ENCODE results near the gene ACAN. TPM values are rescaled to one million over a fixed set of nuclear protein-coding genes. Genes with fewer than 3 reads are reported as not detected.

ACAN gene
- 0.04 TPM for total RNA-seq

DNA sequence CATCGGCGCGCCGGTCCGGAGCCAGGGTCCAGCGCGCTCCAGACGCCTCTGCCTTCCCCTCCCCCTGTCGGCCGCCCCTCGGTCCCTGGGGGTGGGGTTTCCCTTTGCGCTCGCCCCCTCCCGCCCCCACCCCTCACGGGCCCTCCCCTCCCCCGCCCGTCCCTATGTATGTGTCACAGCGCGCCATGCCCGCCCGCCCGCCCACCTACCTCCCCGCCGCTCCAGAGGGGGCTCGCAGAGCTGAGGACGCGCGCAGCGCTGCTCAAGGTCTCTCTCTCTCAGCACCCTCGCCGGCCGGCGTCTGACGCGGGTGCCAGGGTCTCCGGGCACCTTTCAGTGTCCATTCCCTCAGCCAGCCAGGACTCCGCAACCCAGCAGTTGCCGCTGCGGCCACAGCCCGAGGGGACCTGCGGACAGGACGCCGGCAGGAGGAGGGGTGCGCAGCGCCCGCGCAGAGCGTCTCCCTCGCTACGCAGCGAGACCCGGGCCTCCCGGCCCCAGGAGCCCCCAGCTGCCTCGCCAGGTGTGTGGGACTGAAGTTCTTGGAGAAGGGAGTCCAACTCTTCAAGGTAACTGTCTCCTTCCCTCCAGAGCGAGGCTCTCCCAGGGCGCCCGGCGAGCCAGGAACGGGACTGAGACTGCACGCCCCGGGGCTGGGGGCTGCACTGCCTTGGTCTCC, at the start of gene ACAN:
TSS of gene ACAN (plus strand) at position 196 of the 679 bp plus-strand sequence. CDS start 32,771 bp downstream, outside the sequence.
- no peak for ATAC-seq

DNA sequence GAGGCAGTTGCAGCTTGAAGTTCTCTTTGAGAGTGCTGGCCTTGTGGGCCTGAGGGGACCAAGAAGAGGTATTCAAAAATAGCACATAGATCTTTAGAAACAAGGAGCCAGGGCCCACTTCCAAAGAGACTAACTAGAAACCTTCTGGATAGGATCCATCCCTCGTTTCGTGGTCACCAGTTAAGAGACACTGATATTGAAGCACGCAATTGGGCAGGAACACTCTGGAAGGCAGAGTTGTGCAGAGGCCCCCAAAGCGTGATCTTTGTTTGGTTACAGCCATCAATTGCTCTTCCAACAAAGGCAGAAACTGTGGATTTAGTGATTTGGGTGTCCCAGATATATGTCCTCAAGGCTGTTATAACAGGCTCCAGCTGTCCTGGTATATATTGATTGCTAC, 46.7 kb upstream of the ACAN start:
- no peak for ATAC-seq

DNA sequence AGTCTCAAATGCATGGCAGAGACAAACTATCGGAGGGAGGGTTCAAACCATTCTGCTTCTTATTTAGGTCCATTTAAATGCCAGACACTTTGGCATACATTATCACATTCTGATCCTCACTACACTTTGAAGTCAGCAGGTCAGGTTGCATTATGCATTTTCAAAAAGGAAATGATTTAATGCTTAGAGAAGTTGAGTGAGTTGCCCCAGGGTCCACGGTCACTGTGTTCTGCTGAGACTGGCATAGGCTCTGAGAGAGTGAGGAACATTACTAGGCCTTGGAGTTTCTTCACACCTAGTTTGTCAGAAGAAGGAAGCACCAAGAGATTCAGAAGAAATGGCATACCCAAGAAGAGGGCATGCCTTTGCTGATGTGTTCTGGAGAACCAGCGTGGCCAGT, 46.3 kb upstream of the ACAN start:
- ATAC-seq: no peak

DNA sequence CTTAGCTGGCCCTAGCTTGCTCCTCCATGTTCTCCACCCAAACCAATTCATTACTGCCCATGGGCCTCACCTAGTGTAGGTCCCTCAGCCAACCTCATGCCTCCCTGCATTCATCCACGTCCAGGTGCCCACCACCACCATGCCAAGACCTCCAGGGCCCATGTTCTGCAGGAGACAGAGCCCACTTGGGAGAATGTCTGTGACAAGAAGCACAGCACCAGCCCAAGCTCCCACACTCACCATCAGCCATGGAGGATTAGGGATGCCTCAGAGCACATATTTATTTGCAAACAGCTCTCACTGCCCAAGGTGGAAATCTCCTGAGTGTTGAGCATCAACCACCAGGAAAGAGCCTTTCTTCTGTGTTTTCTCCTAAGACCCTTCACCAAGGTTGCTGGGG, 43.4 kb upstream of the ACAN start:
- no peak for ATAC-seq

DNA sequence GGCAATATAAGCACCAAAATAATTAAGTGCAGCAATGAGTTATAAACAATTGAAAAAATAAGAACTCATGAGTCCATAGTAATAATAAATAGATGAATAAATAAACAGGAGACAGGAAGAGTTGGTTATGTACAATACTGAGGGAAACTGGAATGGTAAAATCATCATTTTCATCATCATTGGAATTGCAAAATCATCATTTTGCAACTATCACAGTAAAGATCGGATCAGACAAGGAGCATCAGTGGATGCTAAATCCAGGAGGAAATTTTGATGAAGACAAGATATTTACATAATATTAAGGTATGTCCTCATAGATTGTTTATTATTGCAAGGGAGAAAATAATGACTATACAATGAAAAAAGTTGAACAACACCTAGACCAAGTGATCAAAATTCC, 38.8 kb upstream of the ACAN start:
- ATAC-seq: no peak

DNA sequence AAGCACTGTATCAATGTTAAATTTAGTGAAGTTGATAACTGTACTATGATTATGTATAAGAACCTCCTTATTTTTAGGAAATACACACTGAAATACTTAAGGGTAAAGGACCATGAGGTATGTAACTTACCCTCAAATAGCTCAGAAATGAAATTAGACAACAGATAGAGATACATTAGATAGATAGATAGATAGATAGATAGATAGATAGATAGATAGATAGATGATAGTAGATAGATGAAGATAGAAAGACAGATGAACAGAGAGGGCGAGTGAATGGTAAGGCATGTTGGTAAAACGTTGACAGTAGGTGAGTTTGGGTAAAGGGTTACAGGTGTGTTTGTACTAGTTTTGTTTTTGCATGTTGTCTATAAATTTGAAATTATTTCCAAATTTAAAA, 38.0 kb upstream of the ACAN start:
- ATAC-seq: no peak

DNA sequence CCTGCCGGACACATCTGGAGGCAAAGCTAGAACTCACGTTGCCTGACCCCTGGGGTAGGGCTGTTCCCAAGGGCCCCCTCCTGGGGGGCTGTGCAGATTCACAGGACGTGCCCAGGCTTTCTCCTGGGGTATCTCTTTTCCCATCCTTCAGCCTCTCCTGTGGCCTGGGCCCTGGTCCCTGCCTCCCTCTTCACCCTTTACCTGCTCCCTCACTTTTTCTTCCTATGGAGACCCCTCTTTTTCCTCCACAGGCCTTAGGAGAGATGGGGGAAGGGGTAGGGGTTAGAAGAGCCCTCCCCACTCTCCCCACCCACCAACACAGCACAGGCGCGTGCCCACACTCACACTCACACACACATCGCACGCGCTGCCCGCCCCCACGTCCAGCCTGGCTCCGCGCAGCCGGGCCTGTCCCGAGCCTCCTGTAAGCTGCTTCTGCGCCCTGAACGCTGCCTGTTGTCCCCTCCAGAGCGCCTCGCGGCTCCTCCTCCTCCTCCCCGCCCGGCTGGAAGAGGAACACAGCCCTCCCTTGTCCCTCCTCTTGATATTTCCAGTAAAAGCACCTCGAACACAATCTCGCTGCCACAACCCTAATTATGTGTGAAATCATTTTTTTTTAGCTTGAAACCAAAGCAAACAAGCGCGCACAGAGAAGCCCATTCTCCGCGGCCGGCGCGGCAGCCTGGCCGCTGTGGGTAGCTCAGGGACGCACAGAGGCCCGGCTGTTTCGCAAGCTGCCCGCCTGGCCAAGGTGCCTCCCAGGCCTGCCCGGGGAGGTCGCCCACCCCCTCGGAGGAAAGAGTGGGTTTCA, 33.9 kb upstream of the ACAN start:
- ATAC-seq: no peak

DNA sequence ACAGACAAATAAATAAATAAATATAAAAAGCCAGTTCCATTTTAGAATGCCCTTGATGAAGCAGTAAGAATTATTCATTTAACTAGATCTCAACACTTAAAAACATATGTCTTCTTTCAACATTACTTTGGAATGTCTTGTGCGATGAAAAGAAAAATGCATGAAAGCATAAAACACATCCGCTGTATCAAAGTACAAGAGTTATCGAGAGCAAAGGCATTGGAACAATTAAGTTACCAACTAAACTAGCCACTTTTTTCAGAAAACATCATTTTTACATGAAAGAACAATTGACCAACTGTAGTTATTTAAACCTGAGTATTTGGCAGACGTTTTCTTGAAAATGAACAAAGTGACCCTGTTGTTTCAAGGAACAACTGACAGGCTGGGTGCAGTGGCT, 27.5 kb upstream of the ACAN start:
- no peak for ATAC-seq

DNA sequence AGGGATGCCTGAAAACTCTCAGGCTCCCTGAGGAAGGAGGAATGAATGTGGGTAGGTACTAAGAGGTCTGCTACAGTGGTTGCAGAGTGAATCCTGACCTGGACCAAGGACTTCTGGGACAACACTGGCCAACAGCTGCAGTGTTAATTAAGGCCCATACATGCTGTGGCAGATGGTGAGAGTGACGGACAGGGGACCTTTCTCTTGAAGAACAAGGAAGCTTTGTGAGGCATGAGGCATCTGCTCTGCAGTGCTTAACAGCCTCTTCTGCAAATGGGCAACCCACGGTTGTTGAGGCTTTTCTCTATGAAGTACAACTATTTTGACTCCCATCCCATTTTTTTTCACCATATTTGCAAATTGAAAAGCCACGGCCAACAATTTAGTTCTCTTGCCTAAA, 26.6 kb upstream of the ACAN start:
- ATAC-seq: no peak

DNA sequence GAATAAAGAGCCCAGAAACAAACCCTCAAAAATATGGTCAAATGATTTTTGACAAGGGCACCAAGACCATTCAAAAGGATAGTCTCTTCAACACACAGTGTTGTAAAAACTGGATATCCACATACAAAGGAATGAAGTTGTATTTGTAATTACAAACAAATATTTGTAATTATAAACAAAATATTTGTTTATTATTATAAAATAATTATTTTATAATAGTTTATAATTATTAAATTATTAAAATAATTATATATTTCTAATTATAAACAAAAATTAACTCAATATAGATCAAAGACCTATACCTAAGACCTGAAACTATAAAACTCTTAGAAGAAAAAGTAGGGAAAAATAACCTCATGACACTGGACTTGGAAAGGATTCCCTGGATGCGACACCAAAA, 23.3 kb upstream of the ACAN start:
- no peak for ATAC-seq

DNA sequence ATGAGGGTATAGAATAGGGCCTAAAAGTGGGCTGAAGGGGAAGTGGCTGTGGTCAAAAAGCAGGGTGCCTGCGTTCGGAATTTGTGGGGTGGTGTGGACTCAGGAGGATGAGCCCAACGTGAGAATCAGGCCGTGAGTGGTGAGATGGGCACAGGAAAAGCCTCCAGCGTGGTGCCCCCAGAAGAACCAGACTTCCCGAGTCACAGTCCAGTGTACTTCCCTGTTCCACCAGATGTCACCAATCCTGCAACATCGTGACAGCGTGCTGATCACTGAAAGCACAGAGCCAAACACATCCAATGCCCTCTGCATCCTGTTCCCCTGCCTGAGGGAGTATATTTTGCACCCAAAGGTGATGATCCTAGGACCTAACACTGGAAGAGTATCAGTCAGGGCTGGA, 20.8 kb upstream of the ACAN start:
- no peak for ATAC-seq

DNA sequence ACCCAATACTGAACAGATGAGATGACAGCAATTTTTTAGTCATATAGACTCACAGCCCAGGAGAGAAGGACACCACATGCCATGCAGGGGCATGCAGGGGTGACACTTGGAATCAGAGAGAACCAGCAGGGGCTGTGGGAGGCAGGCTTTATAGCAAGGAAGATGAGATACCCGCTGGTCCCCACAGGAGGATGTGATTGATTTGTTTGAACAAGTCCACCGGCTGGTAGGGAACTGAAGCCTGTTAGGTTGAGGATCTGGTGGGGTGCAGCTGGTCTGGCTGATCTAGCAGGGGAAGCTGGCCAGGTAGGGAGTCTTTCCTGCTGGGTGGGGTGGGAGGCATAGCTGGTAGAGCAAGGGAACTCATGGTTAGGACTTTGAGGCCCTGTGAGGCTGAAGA, 18.0 kb upstream of the ACAN start:
- no peak for ATAC-seq

DNA sequence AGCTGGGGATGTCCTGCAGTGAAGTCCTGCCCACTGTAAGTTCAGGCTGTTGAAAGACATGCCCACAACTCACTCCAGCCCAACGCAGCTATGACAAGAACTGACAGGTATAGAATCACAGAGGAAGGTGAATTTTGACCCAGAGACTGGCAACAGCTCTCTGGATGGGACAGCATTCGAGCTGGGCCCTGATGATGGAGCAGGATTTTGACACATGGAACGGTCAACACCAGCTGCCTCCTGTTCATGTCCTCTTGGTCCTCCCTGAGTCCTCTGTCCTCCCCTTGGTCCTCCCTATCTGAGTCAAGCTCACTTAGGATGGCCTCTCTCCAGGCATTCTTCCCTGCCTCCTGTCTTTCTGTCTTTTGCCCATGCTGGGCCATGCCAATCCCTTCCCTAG, 15.2 kb upstream of the ACAN start:
- no peak for ATAC-seq

DNA sequence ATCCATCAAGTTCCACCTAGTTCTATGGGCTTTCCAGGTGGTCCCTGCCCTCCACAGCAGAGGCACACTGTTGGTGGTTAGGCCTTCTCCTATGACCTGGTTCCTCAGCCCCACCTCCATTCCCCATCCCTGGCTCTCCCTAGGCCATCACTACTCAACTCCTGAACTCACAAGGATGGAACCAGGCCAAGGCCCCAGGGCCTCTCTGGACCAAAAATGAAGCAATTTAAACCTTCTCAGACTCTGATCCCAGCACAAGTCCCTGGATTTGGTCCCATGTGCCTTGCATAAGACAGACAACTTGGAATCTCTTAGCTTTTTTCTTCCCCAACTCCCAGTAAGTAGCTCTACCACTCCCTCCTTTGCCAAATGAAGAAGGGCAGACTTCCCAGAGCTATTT, 14.4 kb upstream of the ACAN start:
- ATAC-seq: no peak

DNA sequence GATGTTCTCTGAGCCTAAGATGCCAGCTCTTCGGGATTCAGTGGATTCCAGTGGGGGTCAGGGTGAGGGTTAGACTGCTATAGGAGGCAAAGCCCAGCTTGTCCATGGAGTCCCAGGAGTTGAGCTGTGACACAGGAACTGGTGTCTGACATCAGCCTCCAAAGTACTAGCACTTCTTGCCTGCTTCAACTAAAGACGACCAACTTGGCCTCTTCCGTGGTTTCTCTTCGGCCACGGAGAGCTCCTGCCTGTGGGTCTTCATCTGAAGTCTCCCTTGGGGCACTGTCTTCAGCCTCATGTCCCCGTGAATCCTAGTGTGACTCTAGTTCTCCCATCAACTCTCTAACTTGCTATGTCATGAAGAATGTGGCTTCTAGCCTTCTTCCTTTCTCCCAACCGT, 12.8 kb upstream of the ACAN start:
- ATAC-seq: no peak

DNA sequence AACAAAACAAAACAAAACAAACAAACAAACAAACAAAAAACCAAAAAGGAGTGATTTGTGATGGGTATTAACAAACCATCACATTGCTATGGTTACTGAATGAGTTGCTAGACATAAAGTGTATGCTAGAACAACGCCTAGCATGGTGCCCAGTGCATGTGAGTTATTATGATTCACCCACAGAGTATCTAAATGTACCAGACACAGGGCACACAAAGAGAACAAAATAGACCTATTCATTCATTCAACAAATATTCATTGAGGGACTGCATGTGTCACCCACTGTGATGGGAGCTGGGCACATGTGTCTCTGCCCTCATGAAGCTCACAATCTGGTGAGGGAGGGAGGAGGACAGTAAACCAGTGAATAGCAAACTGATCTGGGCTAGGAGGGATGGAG, 11.6 kb upstream of the ACAN start:
- ATAC-seq: no peak

DNA sequence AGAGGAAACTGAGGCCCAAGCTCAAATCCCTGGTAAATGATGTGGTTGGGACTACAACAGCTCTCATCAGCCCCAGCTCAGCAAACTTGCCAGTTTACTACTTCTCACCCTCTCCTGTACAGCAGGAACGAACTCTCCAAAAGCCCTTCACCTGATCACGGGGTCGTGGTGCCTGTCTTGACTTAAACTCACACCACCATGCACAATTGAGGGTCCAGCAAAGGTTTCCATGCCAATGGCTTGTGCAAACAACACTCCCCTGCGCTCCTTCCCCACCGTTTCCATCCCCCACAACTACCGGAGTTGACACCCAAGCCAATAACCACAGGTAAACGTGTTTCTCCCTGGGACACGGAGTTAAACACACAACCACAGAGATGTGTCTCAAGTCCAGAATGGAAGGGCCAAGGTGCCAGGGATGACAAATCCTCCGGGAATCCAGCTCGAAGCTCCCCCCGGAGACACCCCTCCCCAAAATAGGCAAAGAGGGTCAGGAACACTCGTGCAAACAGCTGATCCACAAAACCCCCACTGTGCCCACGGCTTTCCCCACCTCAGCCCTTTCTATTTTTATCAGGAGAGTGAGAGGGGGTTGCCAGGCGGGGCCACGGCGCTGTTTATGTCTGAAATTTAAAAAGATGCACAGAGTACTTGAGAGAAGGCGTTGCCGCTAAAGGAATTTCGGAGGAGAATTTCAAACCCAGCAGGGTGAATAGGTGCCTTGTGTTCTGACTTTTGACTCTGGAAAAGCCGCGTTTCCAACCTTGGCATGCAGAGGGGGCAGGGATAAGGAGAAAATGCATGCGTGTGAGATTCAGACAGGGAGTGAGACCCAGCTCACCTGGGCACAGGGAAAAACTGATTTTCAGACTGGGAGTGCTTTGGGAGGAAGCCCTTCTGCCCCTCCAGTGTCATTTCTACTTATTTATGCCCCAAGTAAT, 10.6 kb upstream of the ACAN start:
- ATAC-seq: no peak

DNA sequence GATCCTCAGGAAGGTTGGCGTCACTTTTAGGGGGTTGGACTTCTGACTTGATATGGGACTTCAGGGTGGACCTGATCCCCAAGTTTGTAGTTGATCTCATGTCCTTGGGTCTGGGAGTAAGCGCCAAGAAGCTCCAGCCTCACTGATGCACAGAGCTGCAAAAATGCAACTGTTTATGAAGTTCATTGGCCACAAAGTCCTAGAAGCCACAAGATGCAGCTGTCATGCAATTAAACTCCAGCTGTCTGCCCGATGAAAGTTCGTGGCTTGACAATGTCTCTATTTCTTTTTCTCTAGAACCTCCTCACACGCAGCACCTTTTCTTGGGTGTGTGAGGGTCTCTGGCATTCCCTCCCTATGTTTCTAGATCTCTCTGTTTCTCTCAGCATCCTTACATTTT, 9.2 kb upstream of the ACAN start:
- ATAC-seq: no peak

DNA sequence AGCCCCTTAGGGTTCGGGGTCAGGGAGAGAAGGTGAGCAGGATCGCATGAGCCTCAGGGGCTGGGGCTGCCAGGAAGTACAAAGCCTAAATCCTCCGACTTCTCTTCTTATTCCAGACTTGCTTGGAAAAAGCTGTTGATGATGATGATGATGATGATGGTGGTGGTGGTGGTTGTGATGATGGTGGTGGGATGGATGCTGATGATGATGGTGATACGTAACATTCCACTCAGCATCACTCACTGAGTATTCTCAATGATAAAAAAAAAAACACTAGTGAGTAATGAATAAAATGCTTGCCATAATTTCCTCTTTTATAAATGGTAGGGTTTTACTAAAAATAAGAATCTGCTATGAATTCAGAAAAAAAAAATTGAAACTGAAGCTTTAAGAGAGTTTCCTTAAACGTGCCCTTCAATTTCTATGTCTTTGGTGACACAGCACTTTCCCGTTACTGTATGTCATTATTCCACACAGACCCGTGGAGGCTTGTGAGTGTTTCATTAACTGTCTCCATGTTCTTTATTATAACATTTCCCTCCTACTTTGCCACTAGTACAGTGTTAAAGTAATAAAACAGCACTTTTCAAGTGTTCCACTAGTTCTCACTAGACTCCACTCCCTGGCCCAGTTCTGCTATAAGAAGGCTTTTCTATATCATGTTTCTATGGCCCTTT, 5.4 kb upstream of the ACAN start:
- ATAC-seq: no peak

DNA sequence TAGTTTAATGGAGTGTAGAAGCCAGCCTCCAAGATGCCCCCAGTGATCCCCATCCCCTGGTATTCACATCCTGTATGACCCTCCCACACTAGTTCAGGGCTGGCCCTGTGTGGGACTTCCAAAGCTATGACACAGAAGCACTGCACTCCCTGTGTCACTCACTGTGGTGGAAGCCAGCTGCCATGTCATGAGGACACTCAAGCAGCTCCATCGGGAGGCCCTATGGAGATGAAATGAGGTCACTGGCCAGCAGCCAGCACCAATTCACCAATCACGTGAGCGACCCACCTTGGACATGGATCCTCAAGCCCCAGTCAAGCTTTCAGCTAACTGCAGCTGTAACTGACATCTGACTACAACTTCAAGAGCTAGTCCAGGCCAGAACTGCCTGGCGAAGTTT, 3.9 kb upstream of the ACAN start:
- no peak for ATAC-seq

DNA sequence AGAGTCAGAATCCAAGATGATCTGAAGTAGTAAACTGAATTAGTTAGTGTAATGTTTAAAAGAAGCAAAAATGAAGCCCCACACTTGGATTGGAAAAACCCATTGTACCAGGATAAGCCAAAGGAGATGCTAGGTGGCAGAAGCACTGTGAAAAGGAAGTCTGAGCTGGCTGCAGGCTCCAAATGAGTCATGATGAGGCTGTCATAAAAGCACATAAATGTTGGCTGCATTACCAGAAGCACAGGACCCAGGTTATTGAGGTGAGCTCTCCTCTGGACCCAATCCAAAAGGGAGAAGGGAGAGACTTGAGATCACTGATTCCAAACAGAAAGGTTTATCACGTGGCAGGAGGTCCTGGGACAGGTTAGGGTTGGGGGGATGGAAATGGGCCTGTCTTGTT, 3.2 kb upstream of the ACAN start:
- peak; percentile 71 for ATAC-seq

DNA sequence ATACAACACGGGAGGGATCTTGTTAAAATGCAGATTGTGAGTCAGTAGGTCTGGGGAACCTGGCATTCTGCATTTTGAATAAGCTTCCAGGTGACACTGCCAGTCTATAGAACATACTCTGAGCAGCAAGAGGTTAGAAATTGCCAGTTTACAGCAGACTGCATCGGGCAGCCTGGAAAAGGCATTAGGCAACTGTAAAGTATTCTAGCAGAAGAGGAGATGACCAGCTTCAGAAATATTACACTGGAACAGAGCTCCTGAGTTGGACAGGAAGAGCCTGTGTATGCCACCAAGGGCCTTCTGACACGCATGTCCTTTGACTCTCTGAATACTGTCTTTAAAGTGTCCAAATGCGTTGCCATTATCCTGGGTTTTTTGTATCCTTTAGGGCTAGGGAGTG, 2.5 kb upstream of the ACAN start:
- ATAC-seq: no peak
